GM20431 (cell line): Measurements from ENCODE around the gene PLEKHJ1.

Experiments used
- in situ Hi-C: fragments of 300-500 bp; cut with MseI, MboI; formaldehyde crosslinking; loops from one replicate; pipeline ENCODE4 v1.15.0; 2020; ENCODE audit warnings: low sequenced_read_pairs; ENCODE audit not compliant: unreplicated experiment

PLEKHJ1 gene

DNA sequence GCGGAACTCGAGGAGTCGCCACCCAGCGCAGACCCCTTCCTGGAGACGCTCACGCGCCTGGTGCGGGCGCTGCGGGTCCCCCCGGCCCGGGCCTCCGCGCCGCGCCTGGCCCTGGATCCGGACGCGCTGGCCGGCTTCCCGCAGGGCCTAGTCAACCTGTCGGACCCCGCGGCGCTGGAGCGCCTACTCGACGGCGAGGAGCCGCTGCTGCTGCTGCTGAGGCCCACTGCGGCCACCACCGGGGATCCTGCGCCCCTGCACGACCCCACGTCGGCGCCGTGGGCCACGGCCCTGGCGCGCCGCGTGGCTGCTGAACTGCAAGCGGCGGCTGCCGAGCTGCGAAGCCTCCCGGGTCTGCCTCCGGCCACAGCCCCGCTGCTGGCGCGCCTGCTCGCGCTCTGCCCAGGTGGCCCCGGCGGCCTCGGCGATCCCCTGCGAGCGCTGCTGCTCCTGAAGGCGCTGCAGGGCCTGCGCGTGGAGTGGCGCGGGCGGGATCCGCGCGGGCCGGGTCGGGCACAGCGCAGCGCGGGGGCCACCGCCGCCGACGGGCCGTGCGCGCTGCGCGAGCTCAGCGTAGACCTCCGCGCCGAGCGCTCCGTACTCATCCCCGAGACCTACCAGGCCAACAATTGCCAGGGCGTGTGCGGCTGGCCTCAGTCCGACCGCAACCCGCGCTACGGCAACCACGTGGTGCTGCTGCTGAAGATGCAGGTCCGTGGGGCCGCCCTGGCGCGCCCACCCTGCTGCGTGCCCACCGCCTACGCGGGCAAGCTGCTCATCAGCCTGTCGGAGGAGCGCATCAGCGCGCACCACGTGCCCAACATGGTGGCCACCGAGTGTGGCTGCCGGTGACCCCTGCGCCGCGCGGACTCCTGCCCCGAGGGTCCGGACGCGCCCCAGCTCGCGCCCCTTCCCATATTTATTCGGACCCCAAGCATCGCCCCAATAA lies 15.3 kb upstream of the PLEKHJ1 start:
- in situ Hi-C loops: no loop called here

DNA sequence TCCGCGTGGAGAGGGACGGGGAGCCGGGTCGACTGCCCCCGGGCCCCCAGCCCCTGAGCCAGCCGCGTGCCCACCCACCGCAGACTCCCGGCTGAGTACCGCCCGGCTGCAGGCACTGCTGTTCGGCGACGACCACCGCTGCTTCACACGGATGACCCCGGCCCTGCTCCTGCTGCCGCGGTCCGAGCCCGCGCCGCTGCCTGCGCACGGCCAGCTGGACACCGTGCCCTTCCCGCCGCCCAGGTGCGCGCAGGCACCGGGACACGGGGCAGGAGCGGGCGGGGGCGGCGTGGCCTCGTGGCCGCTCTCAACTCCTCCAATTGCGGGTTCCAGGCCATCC lies 14.6 kb upstream of the PLEKHJ1 start:
- in situ Hi-C loops: no loop called here

DNA sequence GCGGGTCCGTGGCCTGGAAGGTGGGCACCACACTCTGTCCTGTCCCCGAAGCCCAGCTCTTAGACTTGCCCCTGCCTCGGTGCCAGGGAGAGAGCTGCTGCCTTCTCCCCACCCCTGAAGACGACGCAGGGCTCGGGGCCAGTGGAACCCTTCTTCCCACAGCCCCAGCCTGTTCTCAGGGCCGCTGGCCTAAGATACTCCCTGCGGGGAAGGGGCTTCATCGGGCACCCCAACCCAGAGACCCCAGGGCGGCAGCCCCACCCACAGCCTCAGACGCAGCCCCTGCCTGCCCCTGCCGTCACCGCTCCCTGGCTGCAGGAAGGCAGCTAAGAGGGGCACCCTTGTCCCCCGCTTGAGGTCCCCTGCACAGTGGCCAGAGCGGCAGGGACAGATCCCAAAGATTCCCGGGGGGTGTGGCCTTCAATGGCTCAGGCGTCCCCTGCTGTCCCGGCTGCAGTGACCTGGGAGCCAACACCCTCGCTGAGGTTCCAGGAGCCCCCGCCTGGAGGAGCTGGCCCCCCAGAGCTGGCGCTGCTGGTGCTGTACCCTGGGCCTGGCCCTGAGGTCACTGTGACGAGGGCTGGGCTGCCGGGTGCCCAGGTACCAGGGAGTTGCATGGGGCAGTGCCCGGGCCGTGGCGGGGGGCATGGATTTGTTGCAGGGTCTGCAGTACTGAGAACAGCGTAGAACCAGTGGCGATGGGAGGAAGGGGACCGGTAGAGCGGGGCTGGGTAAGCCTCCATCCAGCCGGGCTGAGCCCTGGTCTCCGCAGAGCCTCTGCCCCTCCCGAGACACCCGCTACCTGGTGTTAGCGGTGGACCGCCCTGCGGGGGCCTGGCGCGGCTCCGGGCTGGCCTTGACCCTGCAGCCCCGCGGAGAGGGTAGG lies 14.0 kb upstream of the PLEKHJ1 start:
- in situ Hi-C loops: no loop called here

DNA sequence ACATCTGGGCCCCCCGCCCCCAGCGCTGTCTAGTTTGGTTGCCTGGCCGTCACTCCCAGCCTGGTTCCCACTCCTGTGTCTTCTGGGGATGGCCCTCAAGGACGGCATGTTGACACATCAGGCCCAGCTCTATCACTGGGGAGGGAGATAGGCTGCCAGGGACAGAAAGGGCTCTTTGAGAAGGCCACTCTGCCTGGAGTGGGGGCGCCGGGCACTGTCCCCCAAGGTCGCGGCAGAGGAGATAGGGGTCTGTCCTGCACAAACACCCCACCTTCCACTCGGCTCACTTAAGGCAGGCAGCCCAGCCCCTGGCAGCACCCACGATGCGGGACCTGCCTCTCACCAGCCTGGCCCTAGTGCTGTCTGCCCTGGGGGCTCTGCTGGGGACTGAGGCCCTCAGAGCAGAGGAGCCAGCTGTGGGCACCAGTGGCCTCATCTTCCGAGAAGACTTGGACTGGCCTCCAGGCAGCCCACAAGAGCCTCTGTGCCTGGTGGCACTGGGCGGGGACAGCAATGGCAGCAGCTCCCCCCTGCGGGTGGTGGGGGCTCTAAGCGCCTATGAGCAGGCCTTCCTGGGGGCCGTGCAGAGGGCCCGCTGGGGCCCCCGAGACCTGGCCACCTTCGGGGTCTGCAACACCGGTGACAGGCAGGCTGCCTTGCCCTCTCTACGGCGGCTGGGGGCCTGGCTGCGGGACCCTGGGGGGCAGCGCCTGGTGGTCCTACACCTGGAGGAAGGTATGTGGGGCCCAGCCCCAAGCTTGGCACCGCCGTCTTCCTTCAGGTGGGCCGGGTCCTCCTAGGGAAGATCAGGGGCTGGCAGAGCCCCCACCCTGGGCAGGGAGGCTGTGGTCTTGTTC lies 13.1 kb upstream of the PLEKHJ1 start, which contains the start of gene AMH:
Gene AMH (plus strand): TSS at position 314 of the 857 bp plus-strand sequence. CDS start 10 bp downstream, at position 324.
- in situ Hi-C loops: no loop called here

DNA sequence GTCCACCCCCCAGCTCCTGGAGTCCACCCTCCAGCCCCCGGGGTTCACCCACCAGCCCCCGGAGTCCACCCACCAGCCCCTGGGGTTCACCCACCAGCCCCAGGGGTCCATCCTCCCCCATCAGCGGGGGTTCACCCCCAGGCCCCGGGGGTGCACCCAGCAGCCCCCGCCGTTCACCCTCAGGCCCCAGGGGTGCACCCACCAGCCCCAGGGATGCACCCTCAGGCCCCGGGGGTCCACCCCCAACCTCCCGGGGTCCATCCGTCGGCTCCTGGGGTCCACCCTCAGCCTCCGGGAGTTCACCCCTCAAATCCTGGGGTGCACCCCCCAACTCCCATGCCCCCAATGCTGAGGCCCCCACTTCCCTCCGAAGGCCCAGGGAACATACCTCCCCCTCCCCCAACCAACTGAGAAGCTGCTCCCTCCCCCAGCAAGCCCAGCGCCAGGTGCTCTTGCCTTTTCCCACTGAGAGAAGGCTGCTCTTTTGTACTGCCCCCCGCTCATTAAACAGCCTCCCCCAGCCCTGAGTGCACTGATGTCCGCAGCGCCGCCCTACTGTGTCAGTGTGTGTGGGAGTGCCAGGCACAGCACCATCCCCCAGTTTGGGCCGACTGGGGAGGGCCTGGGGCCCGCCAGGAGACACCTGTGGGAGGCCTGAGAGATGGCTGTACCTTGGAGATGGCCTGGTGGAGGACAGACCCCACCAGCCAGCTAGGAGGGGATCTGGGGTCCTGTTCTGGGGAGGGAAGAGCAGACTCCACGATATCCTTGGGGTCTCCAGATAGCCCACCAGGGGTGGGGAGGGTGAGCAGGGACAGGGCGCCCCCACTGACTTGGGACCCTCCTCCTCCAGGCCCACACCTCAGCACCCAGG lies 12.2 kb upstream of the PLEKHJ1 start:
- in situ Hi-C loops: no loop called here

DNA sequence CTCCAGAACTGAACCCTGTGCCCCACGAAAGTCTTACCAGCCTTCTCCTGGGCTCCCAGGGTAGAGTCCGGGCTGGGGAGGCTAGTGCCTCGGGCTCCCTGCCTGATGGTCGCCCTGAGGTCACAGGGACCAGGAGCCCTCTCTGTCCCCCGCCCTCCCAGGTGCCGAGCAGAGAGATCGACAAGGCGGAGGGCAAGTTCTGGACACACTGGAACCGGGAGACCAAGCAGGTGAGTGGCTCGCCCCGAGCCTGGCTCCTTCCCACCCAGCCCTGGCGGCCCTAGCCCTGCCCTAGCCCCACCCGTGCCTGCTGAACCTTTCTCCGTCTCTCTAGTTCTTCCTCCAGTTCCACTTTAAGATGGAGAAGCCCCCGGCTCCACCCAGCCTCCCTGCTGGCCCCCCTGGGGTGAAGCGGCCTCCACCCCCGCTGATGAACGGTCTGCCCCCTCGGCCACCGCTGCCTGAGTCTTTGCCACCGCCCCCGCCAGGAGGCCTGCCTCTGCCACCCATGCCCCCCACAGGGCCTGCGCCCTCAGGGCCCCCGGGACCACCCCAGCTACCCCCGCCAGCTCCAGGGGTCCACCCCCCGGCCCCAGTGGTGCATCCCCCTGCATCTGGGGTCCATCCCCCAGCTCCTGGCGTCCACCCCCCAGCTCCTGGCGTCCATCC lies 11.4 kb upstream of the PLEKHJ1 start:
- in situ Hi-C loops: no loop called here

DNA sequence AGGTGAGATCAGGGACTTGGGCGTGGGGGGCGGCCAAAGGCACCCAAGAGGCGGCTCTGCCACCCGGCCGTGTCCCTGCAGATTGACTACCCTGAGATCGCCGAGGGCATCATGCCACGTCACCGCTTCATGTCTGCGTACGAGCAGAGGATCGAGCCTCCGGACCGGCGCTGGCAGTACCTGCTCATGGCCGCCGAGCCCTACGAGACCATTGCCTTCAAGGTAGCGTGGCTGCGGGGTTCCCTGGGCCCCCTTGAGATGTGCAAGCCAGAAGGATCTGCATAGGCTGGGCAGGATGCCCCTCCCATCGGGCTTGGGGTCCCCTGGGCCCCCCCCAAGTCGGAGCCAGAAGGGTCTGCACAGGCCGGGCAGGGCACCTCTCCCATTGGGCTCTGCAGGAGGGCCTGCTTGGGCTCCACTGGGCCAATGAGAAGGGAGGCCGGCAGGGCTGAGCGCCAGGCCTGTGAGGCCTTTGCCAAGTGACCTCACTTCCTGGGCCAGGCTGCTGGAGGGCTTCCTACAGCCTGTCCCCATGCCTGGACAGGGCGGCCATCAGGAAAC lies 10.8 kb upstream of the PLEKHJ1 start:
- in situ Hi-C loops: no loop called here

DNA sequence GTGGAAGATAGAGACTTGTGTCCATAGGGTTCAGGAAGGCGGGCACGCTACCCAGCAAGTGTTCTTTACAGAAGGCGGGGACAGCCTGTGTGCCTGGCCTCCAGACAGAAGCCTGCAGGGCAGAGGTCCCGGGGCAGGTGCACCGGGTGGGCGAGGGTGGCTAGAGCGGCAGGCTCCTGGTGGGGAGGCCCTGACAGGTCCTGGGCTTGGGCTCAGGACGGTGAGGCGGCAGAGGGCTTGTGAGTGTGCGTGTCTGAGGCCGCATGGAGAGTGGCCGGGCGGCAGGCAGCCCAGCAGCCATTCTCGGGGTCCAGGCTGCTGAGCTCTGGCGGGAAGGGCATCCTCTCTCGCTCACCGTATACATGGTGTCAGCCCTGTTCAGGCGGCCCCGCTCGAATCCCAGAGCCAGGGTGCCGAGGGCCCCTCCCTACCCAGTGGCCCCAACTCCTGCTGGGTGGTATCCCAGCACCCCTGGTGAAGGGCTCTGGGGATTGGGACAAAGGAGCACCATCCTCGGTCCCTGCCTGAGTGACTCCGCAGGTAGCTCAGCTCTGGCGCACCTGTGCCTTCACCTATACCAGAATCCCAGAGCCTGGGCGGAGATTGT lies 10.0 kb upstream of the PLEKHJ1 start:
- in situ Hi-C loops: no loop called here

DNA sequence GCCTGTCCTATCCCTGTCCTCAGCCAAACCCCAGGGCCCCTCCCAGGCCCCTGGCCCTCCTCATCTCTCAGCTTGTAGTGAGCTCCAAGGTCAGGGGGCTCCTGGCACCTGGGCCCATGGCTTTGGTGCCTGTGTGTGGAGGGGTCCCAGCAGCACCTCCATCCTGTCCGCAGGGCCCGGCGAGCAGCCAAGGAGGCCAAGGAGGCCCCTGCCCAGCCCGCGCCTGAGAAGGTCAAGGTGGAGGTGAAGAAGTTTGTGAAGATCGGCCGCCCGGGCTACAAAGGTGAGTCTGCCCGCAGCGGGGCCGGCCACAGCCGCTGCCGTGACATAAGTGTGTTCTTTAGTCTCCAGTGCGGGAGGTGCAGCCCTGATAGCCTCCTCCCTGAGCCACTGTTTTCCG lies 9.1 kb upstream of the PLEKHJ1 start:
- in situ Hi-C loops: no loop called here

DNA sequence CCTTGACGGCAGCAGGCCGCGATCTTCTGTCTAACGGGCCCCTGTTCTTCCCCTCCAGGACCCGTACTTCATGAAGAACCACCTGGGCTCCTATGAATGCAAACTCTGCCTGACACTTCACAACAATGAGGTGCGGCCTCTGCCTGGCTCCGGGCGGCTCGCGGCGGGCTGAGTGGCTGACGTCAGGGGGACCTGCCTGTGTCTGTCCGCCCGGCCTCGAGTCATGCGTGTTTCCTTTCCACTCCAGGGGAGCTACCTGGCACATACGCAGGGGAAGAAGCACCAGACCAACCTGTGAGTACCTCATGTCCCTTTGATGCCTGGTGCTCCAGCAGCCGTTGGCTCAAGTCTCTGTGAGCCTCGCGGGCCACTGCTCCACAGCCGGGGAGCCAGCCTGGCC lies 8.4 kb upstream of the PLEKHJ1 start:
- in situ Hi-C loops: no loop called here

DNA sequence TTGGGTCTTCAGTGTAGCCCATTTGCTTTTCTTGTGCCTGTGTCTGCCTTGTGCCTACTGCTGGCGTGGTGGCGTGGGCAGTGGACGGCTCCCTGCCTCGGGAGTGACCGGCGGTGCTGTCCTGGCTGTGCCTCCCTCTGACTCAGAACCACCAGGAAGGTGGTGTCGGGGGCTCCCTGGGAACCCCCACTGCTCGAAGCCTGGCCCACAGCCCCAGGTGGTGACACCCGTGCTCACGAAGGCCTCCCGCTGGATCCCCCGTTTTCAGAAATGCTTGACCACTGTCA lies 7.9 kb upstream of the PLEKHJ1 start:
- in situ Hi-C loops: no loop called here

DNA sequence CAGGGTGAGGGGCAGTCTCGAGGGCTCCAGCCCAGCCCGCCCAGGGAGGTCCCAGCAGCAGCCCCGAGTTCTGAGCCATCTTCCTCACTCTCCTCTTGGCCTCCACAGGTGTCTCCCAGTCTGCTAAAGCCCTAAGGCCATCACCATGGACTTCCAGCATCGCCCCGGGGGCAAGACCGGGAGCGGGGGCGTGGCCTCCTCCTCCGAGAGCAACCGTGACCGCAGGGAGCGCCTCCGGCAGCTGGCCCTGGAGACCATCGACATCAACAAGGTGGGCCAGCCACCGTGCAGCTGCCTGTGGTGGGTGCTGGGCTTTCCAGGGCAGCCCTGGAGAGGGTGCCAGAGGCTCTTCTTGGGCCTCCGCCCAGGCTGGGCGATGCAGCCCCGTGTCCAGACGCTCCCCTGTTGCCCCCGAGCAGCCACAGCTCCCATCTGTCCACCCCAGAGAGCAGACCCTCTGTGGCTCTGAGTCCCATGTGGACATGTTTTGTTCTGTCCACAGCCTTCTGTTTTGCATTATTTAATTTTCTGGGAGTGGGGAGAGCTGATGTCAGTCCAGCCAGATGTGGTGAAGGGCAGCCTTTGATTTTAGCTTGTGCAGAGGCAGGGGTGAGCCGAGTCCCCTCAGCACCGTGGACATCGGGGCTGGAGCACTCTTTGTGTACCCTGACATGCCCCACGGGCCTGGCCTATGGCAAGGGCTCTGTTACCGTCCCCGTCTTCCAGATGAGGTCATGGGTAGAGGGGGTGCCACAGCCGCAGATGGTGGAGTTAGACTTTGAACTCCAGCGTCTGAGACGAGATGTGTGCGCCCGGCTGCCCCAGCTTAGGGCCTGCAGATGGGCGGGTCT lies 7.4 kb upstream of the PLEKHJ1 start:
- in situ Hi-C loops: no loop called here

DNA sequence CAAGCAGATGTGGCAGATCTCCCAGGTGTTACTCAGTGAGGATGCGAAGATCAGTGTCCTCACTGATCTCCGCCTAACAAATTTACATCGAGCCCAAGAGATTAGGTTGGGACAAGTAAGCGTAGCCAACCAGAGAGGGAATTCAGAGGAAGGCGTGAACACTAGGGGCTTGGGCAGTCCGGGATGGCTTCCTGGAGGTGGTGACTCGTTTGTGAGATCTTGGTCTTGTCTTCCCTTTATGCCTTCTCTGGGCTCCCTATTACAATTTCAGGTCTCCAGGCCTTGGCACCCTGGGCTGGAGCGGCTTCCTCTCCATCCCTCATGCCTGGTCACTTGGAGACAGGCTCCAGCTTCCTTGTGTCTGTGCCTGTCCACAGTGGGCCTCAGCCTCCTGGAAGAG lies 6.7 kb upstream of the PLEKHJ1 start:
- in situ Hi-C loops: no loop called here

DNA sequence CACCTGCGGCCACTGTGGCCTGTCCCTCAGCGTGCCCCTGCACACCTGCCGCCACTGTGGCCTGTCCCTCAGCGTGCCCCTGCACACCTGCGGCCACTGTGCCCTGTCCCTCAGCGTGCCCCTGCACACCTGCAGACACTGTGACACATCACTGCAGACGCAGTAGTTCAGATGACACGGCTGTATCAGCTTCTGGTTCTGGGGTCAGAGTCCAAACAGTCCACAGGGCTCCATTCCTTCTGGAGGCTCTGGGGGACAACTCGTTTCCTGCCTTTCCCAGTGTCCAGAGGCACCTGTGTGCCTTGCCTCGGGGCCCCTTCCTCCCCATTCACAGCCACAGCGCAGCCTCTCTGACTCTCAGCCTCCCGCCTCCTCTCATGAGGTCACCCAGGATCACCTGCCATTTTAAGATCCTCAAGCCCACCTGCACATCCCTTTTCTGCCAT lies 6.0 kb upstream of the PLEKHJ1 start:
- in situ Hi-C loops: no loop called here

DNA sequence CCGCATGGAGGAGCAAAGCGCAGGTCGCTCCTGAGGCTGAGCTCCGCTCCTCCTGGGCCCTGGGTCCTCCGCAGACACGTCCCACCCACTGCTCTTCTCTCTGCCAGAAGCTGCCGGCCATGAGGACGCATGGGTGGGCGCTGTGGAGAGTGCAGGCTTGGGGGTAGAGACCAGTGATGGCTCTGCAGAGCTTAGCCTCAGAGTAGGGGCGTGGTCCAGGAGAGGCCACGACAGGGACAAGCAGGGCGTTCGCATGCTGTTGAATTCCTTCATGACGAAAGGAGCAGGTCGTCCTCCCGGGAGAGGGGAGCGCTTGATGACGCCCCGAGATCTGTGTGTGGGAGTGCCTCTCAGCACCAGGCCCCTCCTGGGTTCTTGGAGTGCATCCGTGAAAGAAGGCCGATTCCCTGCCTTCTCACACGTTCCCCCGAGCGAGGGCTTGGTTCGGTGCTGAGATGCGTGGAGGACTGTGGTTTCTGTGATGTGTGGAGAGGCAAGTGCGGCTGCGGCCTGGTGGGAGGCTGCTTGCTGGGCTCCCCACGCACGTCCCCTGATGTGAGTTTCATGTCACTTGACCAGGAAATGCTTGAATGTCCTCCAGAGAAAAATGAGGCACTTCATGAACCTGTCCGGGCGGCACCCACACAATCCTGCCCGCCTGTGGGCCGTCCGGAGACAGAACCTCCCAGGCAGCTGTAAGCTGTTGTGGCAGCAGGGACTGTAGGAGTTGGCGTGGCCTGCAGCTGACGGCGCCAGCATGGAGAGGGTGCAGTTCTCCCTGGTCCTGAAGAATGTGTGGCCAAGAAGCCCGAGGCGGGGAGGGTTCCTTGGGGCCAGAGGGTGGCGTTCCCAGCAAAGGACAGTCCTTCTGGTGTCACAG lies 5.0 kb upstream of the PLEKHJ1 start:
- in situ Hi-C loops: no loop called here
